GM03348 (cell line): ENCODE measurements around the gene MRPL36.

Experiments
- DNase-seq: peaks from one replicate; pipeline ENCODE4 v3.0.0; 2012; ENCODE audit warnings: low spot score

Gene MRPL36

GRCh38 chr5:1781726-1782384 lies 17.8 kb downstream of the MRPL36 start:
- no peak for DNase-seq

- DNase-seq: no peak
Measured at GRCh38 chr5:1781107-1781506, 18.5 kb downstream of the MRPL36 start.

- no peak for DNase-seq
Measured at GRCh38 chr5:1780614-1780930, 19.1 kb downstream of the MRPL36 start.

GRCh38 chr5:1779782-1780613 lies 19.6 kb downstream of the MRPL36 start:
- no peak for DNase-seq

GRCh38 chr5:1779021-1779680 lies 20.5 kb downstream of the MRPL36 start:
- no peak for DNase-seq

GRCh38 chr5:1778138-1779020 lies 21.3 kb downstream of the MRPL36 start:
- no peak for DNase-seq

- no peak for DNase-seq
Measured at GRCh38 chr5:1777281-1778137, 22.1 kb downstream of the MRPL36 start.

GRCh38 chr5:1776831-1777230 lies 22.8 kb downstream of the MRPL36 start:
- DNase-seq: no peak

- peak; percentile 73 for DNase-seq
Measured at GRCh38 chr5:1772634-1773033, 27.0 kb downstream of the MRPL36 start.

GRCh38 chr5:1771149-1772065 lies 28.2 kb downstream of the MRPL36 start:
- DNase-seq: no peak

GRCh38 chr5:1770443-1770802 lies 29.2 kb downstream of the MRPL36 start:
- DNase-seq: no peak

GRCh38 chr5:1769752-1770442 lies 29.7 kb downstream of the MRPL36 start:
- DNase-seq: no peak

GRCh38 chr5:1769017-1769640 lies 30.5 kb downstream of the MRPL36 start:
- no peak for DNase-seq

GRCh38 chr5:1768283-1769000 lies 31.2 kb downstream of the MRPL36 start:
- no peak for DNase-seq

- DNase-seq: no peak
Measured at GRCh38 chr5:1767524-1768282, 31.9 kb downstream of the MRPL36 start.

- DNase-seq: no peak
Measured at GRCh38 chr5:1765880-1766235, 33.8 kb downstream of the MRPL36 start.

GRCh38 chr5:1765141-1765879 lies 34.3 kb downstream of the MRPL36 start:
- DNase-seq: no peak
